Measurements from ENCODE around the gene PACS2. TPM values are rescaled to one million over a fixed set of nuclear protein-coding genes. Genes with fewer than 3 reads are reported as not detected.

PACS2 gene
- total RNA-seq, 2 experiments from 2014 or later, result 21.1 to 22.2 TPM

GRCh38 chr14:105368910-105369652 lies 54.5 kb downstream of the PACS2 start:
- no peak for DNase-seq
- no peak overlapping the region for H3K4me3 Mint-ChIP-seq
- H3K9me3 Mint-ChIP-seq, result no peaks in the 10 kb centered on the region
- H3K27ac Mint-ChIP-seq, result no peak overlapping the region
- no peaks in the 10 kb centered on the region for H3K27me3 Mint-ChIP-seq
- peaks cover 2% of the 10 kb centered on the region for H3K4me1 Mint-ChIP-seq
- H3K36me3 Mint-ChIP-seq, result no peaks in the 10 kb centered on the region

- H3K36me3 Mint-ChIP-seq, result no peaks in the 10 kb centered on the region
- H3K4me1 Mint-ChIP-seq, result peaks cover 2% of the 10 kb centered on the region
- H3K27me3 Mint-ChIP-seq, result no peaks in the 10 kb centered on the region
- no peak overlapping the region for H3K4me3 Mint-ChIP-seq
- no peak overlapping the region for H3K27ac Mint-ChIP-seq
- H3K9me3 Mint-ChIP-seq, result no peaks in the 10 kb centered on the region
- DNase-seq, result no peak
These were observed 55.1 kb downstream of the PACS2 start for GRCh38 chr14:105369653-105370040.

- no peaks in the 10 kb centered on the region for H3K36me3 Mint-ChIP-seq
- no peak overlapping the region for H3K27ac Mint-ChIP-seq
- peaks cover 1% of the 10 kb centered on the region for H3K9me3 Mint-ChIP-seq
- no peak overlapping the region for H3K4me3 Mint-ChIP-seq
- no peak for DNase-seq
- H3K4me1 Mint-ChIP-seq, result peaks cover 10% of the 10 kb centered on the region
- H3K27me3 Mint-ChIP-seq, result no peaks in the 10 kb centered on the region
These were observed 59.8 kb downstream of the PACS2 start for GRCh38 chr14:105374389-105374788.

- no peaks in the 10 kb centered on the region for H3K27me3 Mint-ChIP-seq
- peaks cover 1% of the 10 kb centered on the region for H3K9me3 Mint-ChIP-seq
- H3K4me3 Mint-ChIP-seq, result peak overlapping the region; percentile 30
- peaks cover 9% of the 10 kb centered on the region for H3K4me1 Mint-ChIP-seq
- H3K36me3 Mint-ChIP-seq, result no peaks in the 10 kb centered on the region
- H3K27ac Mint-ChIP-seq, result peak overlapping the region; percentile 26
- peak; percentile 50 for DNase-seq
These were observed 61.1 kb downstream of the PACS2 start for GRCh38 chr14:105375635-105376057.

- Mint-ChIP-seq H3K4me3 (no peak overlapping the region), H3K4me1 (peaks cover 8% of the 10 kb centered on the region), H3K36me3 (no peaks in the 10 kb centered on the region), H3K9me3 (peaks cover 1% of the 10 kb centered on the region), H3K27ac (no peak overlapping the region), H3K27me3 (no peaks in the 10 kb centered on the region)
- DNase-seq, result no peak
These were observed 62.2 kb downstream of the PACS2 start for GRCh38 chr14:105376521-105377440.

- no peak for DNase-seq
- Mint-ChIP-seq H3K27ac (no peak overlapping the region), H3K4me1 (peaks cover 8% of the 10 kb centered on the region), H3K27me3 (no peaks in the 10 kb centered on the region), H3K36me3 (no peaks in the 10 kb centered on the region), H3K4me3 (no peak overlapping the region), H3K9me3 (peaks cover 1% of the 10 kb centered on the region)
These were observed 63.1 kb downstream of the PACS2 start for GRCh38 chr14:105377555-105378182.

GRCh38 chr14:105378199-105378598 lies 63.7 kb downstream of the PACS2 start:
- Mint-ChIP-seq H3K9me3 (peaks cover 1% of the 10 kb centered on the region), H3K4me3 (no peak overlapping the region), H3K4me1 (peaks cover 8% of the 10 kb centered on the region), H3K36me3 (no peaks in the 10 kb centered on the region), H3K27ac (no peak overlapping the region), H3K27me3 (no peaks in the 10 kb centered on the region)
- DNase-seq, result no peak

- Mint-ChIP-seq H3K4me3 (no peak overlapping the region), H3K27me3 (no peaks in the 10 kb centered on the region), H3K36me3 (no peaks in the 10 kb centered on the region), H3K27ac (no peak overlapping the region), H3K9me3 (peaks cover 1% of the 10 kb centered on the region), H3K4me1 (peaks cover 8% of the 10 kb centered on the region)
- no peak for DNase-seq
These were observed 64.5 kb downstream of the PACS2 start for GRCh38 chr14:105378873-105379685.

GRCh38 chr14:105379946-105380345 lies 65.4 kb downstream of the PACS2 start:
- H3K4me3 Mint-ChIP-seq, result no peak overlapping the region
- H3K9me3 Mint-ChIP-seq, result peaks cover 1% of the 10 kb centered on the region
- no peaks in the 10 kb centered on the region for H3K27me3 Mint-ChIP-seq
- H3K27ac Mint-ChIP-seq, result no peak overlapping the region
- DNase-seq, result no peak
- no peaks in the 10 kb centered on the region for H3K36me3 Mint-ChIP-seq
- H3K4me1 Mint-ChIP-seq, result peaks cover 8% of the 10 kb centered on the region

GRCh38 chr14:105380756-105381155 lies 66.2 kb downstream of the PACS2 start:
- Mint-ChIP-seq H3K36me3 (no peaks in the 10 kb centered on the region), H3K4me3 (no peak overlapping the region)

GRCh38 chr14:105381446-105382342 lies 67.1 kb downstream of the PACS2 start:
- no peaks in the 10 kb centered on the region for H3K9me3 Mint-ChIP-seq
- H3K27me3 Mint-ChIP-seq, result no peaks in the 10 kb centered on the region
- DNase-seq, result no peak
- H3K27ac Mint-ChIP-seq, result no peak overlapping the region
- H3K4me1 Mint-ChIP-seq, result no peaks in the 10 kb centered on the region
- no peaks in the 10 kb centered on the region for H3K36me3 Mint-ChIP-seq
- H3K4me3 Mint-ChIP-seq, result no peak overlapping the region

More at GRCh38 chr14:105380756-105381155, 66.2 kb downstream of the PACS2 start:
- DNase-seq, result no peak
- no peak overlapping the region for H3K27ac Mint-ChIP-seq
- H3K9me3 Mint-ChIP-seq, result no peaks in the 10 kb centered on the region
- H3K4me1 Mint-ChIP-seq, result peaks cover 4% of the 10 kb centered on the region
- no peaks in the 10 kb centered on the region for H3K27me3 Mint-ChIP-seq

- no peak for DNase-seq
- Mint-ChIP-seq H3K9me3 (no peaks in the 10 kb centered on the region), H3K27ac (no peak overlapping the region)
These were observed 68.0 kb downstream of the PACS2 start for GRCh38 chr14:105382343-105383082.

GRCh38 chr14:105383083-105383730 lies 68.7 kb downstream of the PACS2 start:
- Mint-ChIP-seq H3K27ac (no peak overlapping the region), H3K9me3 (no peaks in the 10 kb centered on the region), H3K27me3 (no peaks in the 10 kb centered on the region), H3K36me3 (no peaks in the 10 kb centered on the region), H3K4me3 (no peak overlapping the region), H3K4me1 (no peaks in the 10 kb centered on the region)
- DNase-seq, result no peak

More at GRCh38 chr14:105382343-105383082, 68.0 kb downstream of the PACS2 start:
- no peaks in the 10 kb centered on the region for H3K36me3 Mint-ChIP-seq
- H3K27me3 Mint-ChIP-seq, result no peaks in the 10 kb centered on the region
- H3K4me1 Mint-ChIP-seq, result no peaks in the 10 kb centered on the region
- no peak overlapping the region for H3K4me3 Mint-ChIP-seq

Data from activated naive CD8-positive, alpha-beta T cell treated with anti-CD3 and anti-CD28 coated beads for 36 hours (primary cell).